HG03139 (cell line): ENCODE measurements around the gene KIZ.

Experiments
- ATAC-seq: cut with Tn5 transposase; IDR thresholded peaks from one replicate; pipeline ENCODE4 v1.9.1; 2021; ENCODE audit not compliant: unreplicated experiment

The KIZ gene

GRCh38 chr20:21173485-21173884 lies 47.6 kb downstream of the KIZ start:
- ATAC-seq: no peak

- no peak for ATAC-seq
Measured at GRCh38 chr20:21174516-21175239, 48.8 kb downstream of the KIZ start.

- no peak for ATAC-seq
Measured at GRCh38 chr20:21175433-21175832, 49.6 kb downstream of the KIZ start.

DNA sequence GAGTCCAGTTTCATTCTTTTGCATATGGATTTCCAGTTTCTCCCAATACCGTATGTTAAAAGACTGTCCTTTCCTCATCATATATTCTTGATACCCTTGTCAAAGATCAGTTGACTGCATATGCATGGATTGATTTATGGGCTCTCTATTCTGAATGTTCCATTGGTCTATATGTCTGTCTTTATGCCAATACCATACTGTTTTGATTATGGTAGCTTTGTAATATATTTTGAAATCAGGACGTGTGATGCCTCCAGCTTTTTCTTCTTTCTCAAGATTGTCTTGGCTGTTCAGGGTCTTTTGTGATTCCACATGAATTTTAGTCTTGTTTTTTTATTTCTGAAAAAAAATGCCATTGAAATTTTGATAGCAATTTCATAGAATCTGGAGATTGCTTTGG lies 51.9 kb downstream of the KIZ start:
- no peak for ATAC-seq

DNA sequence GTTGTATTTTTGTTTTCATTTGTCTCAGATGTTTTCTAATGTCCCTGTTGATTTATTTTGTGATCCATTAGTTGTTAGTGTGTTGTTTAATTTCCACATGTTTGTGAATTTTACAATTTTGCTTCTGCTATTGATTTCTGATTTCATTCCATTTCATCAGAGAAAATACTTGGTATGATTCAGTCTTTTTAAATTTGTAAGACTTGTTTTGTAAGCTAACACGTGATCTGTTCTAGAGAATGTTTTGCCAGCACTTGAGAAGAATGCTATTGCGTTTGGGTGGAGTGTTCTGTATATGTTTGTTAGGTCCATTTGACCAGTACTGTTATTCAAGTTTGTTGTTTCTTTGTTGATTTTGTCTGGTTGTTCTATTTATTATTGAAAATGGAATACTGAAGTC lies 53.9 kb downstream of the KIZ start:
- no peak for ATAC-seq

GRCh38 chr20:21180248-21180647 lies 54.4 kb downstream of the KIZ start:
- no peak for ATAC-seq

DNA sequence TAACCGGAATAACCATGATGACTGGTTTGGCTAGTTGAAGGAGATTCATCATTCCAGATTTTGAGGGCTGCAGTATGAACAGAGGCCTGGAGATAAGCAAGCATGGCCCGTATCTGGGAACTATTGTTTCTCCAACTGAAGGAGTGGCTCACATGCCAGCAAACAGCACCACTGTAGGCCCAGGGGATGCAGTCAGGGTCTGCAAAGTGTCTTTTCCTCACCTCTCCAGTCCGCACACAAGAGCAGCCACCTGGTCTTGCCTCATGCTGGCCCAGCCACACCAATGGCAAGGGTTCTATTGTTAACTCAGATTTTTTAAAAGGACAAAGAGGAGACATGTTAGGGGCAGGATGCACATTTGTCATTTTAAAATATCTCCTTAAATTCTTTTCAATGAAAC lies 55.1 kb downstream of the KIZ start:
- no peak for ATAC-seq

DNA sequence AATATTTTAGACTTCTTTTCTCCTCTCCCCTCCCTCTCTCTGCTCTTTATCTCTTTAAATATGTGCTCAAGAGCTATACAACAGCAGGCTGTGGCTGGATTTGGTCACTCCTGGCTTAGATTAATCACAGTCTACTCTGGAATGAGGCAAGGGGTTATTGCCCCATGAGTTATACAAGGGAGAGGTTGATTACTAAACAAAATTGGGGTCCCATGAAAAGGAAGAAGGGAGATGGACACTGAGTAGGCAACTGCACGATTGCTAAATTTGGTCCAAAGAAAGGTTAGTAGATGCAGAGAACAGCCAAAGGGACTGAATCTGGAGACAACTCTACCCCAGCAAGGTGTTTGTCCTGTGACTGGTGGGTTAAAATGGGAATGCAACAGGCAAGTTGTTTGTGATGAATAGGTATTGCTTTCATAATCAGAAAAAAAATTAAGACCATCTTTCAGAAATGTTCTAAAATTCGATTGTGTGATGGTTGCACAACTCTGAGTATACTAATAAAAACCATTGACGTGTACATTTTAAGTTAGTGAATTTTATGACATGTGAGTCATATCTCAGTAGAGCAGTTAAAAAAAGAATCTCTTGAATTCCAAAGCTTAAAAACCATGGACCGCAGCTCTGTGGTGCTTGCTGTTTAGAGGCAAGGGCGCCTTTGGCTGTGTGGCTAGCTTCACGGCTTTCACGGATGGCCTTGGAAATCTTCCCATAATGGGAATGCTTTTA lies 57.1 kb downstream of the KIZ start:
- ATAC-seq: no peak

DNA sequence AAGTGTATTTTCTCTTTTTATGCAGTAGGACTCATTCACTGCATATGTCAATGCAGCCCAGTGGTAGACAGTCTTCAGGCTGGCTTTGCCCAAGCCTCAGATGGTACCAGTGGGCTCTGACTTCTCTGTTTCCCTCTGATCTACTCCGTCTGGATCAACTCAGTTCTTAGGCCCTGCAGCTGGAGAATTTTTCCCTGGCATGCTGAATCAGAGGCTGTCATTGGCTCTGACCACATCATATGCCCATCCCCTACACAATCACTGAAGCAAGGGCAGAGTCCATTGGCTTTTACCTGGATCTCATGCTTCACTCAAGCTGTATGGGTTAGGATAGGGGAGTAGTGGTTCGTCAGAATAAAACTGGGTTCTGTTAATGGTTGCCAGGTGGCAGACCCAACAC lies 57.8 kb downstream of the KIZ start:
- no peak for ATAC-seq

GRCh38 chr20:21184819-21185218 lies 58.9 kb downstream of the KIZ start:
- ATAC-seq: no peak

DNA sequence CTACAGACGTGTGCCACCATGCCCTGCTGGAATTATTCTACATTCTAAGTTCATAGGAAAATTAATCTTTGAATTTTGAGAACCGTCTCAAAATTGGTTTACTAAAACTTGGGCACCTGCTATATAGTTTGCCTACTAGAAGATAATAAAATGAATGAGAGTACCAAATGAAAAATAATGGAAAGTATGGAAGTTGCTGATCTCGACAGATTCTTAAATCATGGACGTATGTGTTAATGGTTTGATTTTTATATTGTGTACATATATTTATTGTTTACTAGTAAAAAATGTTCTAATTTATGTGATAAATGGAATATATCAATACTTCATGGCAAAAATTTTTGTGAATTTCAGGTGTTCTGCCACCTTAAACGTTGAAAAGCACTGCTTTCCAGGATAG lies 60.0 kb downstream of the KIZ start:
- no peak for ATAC-seq

DNA sequence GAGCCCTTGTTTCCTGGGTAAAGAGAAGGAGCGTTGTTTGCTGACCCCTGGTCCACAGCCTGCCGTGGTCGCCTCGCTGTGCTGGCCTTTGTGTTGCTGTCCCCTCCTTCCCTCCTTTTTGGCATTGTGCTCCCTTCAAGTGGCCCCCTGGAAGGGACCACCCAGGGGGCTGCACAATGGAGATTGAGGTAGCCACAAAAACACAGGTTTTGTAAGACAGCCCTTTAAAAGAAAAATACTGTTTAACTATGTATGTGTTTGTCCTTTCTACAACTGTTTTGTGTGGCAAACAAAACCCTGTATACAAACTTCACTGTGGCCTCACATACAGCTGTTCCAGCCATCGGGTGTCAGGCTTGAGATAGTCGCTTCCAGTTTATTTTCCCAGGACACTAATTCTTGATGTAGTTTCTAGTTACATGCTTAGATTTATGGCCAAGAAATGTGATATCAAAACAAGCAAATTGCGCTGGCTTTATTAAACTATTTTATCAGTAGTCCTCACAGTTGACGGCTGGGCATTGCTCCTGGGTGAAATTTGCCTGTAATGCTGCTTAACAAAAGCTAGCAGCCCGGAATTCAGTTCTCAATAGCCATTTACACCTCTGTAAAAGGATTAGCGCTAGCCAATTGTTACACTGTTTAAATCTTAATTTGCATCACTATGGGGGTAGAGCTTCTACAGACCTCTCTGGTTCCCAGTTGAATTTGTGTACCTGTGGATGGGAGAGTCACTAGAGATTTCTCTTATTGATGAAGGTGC lies 64.1 kb downstream of the KIZ start:
- ATAC-seq: no peak

GRCh38 chr20:21190869-21191268 lies 65.0 kb downstream of the KIZ start:
- no peak for ATAC-seq

DNA sequence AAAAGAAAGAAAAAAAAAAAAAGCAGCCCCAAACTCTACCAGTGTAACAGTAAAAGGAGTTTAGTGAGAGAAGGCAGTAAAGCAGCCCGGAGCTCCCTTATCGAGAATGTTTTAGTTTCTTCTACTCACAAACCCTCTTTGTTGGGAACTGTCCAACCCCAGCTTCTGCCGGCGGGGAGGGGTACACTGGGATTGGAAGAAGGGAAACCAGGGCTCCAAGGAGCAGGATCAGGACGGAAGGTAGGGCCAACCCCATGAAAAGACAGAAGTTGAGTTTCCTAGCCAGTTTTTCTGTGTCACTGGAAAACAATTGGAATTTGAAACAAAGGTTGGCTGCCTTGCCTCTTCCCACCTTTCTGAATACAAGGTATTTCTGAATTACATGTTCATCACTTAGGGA lies 66.0 kb downstream of the KIZ start:
- no peak for ATAC-seq

DNA sequence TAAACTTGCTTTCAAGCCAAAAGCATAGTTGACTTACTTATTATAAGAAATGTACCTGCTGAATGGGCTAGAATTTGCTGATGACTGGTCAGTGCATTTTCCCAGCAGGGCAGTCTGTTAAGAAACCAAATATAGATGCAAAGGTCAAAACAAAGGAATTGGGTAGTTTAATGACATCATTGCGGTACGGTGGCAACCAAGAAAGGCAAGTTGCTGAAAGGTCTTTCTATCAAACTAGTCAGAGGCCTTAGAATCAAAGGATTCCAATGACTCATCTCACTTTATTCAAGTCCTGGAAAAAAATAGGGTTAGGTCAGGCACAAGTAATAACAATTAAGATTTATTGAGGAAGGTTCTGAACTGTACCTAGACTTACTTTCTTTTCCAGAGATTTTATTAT lies 76.4 kb downstream of the KIZ start:
- ATAC-seq: no peak

DNA sequence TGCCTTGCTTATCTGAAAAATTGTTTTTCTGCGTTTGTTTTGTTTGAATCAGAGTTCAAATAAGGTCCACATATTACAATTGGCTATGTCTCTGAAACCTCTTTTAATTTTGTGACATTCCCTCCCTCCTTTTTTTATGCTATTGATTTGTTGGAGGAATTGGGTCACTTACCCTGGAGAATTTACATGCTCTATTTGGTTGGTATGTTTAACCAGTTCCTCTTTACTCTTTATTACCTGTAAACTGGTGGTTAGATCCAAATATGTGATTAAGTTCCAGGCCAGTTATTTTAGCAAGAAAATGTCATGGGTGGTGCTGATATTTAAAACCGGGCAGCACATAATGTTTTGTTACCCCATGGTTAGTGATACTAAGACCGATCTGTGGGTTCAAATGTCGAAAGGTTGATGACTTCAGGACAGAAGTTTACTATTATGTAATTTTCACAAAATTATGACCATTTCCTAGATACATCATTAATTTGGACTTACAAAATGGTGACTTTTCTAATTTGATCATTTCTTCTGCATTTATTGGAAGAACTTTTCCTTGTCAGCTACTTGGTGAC lies 77.3 kb downstream of the KIZ start:
- no peak for ATAC-seq

DNA sequence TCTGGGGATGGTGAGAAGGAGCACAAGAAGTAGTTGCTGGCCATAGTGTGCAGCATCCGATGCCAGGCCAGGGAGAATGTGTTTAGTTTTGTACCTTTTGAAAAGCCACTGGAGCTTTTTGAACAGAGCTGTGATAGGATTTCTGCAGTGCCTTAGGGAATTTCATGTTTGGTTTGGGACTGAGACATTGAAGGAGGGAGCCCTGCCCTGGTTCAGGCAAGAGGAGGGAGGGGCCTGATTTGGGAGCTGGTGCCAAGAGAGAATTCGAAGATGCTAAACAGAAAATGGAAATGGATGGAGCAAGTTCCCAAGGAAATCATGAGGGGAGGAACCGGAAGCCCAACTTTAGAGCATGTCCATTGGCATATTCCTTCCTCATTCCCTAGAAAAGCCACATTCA lies 80.7 kb downstream of the KIZ start:
- ATAC-seq: no peak

- no peak for ATAC-seq
Measured at GRCh38 chr20:21208999-21209398, 83.1 kb downstream of the KIZ start.

DNA sequence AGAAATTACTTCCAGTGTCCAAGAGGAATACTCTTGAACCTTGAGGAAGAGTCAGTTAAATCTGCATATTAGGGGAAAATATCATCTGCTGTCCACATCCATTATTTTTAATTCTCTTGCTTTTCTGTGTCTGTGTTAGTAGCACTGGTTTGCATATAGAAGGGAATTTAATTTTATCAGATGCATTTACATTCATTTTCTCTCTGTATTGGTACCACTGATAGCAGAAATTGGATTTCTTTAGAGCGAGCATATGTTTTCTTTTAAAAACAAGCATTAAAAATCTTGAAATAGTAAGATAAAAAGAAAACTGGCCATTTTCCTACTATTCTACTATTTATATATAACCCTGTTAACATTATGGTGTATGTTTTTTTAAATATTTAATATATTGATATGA lies 83.8 kb downstream of the KIZ start:
- ATAC-seq: no peak

DNA sequence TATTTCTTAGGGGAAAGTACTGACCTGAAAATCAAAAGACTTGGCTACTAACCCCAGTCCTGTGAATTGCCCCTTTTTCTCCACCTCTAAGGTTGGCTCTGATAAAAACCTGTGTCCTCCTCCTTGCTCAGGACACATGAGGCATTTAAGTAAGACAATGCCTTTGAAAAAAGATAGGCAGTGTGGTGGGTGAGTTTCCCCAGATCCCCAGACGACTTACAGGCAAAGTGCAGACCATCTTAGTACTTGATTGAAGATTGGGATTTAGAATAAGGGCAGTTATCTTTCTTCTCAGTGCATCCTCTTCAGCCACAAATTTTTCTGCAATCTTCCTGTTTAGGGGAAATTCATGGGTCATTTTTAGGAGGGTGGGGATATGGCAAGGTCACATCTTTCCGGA lies 87.8 kb downstream of the KIZ start:
- ATAC-seq: no peak

DNA sequence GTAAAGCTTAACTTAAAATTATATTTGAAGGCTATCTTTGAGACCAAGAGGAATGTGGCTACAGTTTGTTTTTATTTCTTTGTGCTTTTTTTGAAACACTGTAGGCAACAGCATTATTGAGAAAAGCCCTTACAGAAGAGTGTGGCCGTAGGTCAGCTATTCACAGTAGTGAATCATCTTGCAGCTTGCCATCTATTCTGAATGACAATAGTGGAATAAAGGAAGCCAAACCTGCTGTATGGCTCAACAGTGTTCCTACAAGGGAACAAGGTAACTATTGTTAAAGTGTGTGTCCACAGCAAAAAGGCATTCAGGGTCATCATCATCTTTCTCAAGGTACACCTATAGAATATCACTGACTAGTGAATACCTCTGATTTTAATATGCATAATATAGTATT lies 88.5 kb downstream of the KIZ start:
- no peak for ATAC-seq

GRCh38 chr20:21219686-21220085 lies 93.8 kb downstream of the KIZ start:
- no peak for ATAC-seq
